GM19397 (cell line): ENCODE data around the gene POU2F2.

Source experiments
- ATAC-seq: cut with Tn5 transposase; IDR thresholded peaks from one replicate; pipeline ENCODE4 v1.9.1; 2021; ENCODE audit warnings: mild to moderate bottlenecking, moderate library complexity; ENCODE audit not compliant: unreplicated experiment

POU2F2 gene

GRCh38 chr19:42155796-42156195, 23.6 kb upstream of the POU2F2 start:
- no peak for ATAC-seq

GRCh38 chr19:42154471-42155323, 22.5 kb upstream of the POU2F2 start:
- no peak for ATAC-seq

GRCh38 chr19:42153672-42154433, 21.6 kb upstream of the POU2F2 start:
- no peak for ATAC-seq

- no peak for ATAC-seq
Measured at GRCh38 chr19:42152910-42153671, 20.8 kb upstream of the POU2F2 start.

- ATAC-seq = no peak
Measured at GRCh38 chr19:42151782-42152684, 19.8 kb upstream of the POU2F2 start.

GRCh38 chr19:42150911-42151361, 18.7 kb upstream of the POU2F2 start:
- no peak for ATAC-seq

GRCh38 chr19:42150364-42150763, 18.1 kb upstream of the POU2F2 start:
- ATAC-seq = no peak

- no peak for ATAC-seq
Measured at GRCh38 chr19:42149447-42150202, 17.4 kb upstream of the POU2F2 start.

- no peak for ATAC-seq
Measured at GRCh38 chr19:42148266-42148665, 16.0 kb upstream of the POU2F2 start.

GRCh38 chr19:42143341-42144234, 11.3 kb upstream of the POU2F2 start:
- ATAC-seq = no peak

GRCh38 chr19:42140125-42140754, 8.0 kb upstream of the POU2F2 start:
- ATAC-seq = no peak

GRCh38 chr19:42134535-42135070, 2.4 kb upstream of the POU2F2 start:
- ATAC-seq = no peak

- ATAC-seq = peak; percentile 38
Measured at GRCh38 chr19:42132851-42133528, 744 bp upstream of the POU2F2 start.

GRCh38 chr19:42131149-42132029, 857 bp downstream of the POU2F2 start:
- no peak for ATAC-seq

GRCh38 chr19:42130254-42130573, 2.0 kb downstream of the POU2F2 start:
- ATAC-seq = no peak
